ENCODE measurements around the gene CTSS. TPM values are rescaled to one million over a fixed set of nuclear protein-coding genes. Genes with fewer than 3 reads are reported as not detected.

CTSS gene
- total and polyA plus RNA-seq, 2 experiments from 2014 or later, result 5.2 to 10.4 TPM

DNA sequence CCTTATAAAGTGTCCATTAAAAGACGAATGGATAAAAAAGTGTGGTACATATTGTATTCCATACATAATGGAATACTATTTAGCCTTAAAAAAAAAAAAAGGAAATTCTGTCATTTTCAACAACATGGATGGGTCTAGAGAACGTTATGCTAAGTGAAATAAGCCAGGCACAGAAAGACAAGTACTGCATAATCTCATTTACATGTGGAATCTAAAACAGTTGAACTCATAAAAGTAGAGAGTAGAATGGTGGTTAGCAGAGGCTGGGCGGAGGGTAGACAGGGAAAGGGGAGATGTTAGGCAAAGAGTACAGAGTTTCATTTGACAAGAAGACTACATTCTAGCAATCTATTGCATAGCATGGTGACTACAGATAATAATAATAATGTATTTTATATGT, 2.6 kb downstream of the CTSS start:
- Histone ChIP-seq H3K4me3 (no peak overlapping the region), H3K27ac (no peak overlapping the region), H3K4me1 (ENCODE audit: insufficient read depth) (peaks cover 10% of the 10 kb centered on the region), H3K79me2 (no peaks in the 10 kb centered on the region), H3K36me3 (replicated peaks; ENCODE audit: insufficient read depth, low read depth) (no peaks in the 10 kb centered on the region), H4K20me1 (ENCODE audit: insufficient read depth, poor library complexity, severe bottlenecking) (no peaks in the 10 kb centered on the region), H3K4me2 (no peak overlapping the region), H3K9me3 (ENCODE audit: low read depth) (no peaks in the 10 kb centered on the region), H3K9me2 (replicated peaks; ENCODE audit: insufficient read depth) (no peaks in the 10 kb centered on the region), H3K27me3 (no peaks in the 10 kb centered on the region), H2AFZ (no peak overlapping the region)
- no peak for DNase-seq (ENCODE audit: low spot score)
- TF ChIP-seq EZH2 (IDR thresholded peaks at IDR 0.05; ENCODE audit: borderline replicate concordance) (no peak), EZH2phosphoT487 (IDR thresholded peaks at IDR 0.05; ENCODE audit: low read depth, severe bottlenecking, unreplicated experiment) (no peak)
- TF ChIP-seq, protein P1, sequence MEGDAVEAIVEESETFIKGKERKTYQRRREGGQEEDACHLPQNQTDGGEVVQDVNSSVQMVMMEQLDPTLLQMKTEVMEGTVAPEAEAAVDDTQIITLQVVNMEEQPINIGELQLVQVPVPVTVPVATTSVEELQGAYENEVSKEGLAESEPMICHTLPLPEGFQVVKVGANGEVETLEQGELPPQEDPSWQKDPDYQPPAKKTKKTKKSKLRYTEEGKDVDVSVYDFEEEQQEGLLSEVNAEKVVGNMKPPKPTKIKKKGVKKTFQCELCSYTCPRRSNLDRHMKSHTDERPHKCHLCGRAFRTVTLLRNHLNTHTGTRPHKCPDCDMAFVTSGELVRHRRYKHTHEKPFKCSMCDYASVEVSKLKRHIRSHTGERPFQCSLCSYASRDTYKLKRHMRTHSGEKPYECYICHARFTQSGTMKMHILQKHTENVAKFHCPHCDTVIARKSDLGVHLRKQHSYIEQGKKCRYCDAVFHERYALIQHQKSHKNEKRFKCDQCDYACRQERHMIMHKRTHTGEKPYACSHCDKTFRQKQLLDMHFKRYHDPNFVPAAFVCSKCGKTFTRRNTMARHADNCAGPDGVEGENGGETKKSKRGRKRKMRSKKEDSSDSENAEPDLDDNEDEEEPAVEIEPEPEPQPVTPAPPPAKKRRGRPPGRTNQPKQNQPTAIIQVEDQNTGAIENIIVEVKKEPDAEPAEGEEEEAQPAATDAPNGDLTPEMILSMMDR (IDR thresholded peaks at IDR 0.05; ENCODE audit: poor library complexity), result no peak
- 74% methylated on average over 3 of the region's 3 CpGs for WGBS (ENCODE audit: low lambda C conversion rate, missing lambda C conversion rate)

DNA sequence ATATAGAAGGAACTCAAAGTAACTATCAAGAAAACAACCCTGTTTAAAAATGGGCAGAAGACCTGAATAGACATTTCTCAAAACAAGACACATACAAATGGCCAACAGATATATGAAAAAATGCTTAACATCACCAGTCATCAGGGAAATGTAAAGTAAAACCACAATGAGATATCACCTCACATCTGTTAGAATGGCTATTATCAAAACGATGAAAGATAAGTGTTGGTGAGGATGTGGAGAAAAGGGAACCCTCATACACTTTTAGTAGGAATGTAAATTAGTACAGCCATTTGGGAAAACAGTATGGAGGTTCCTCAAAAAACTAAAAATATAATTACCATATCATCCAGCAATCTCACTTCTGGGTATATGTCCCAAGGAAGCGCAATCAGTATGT, 3.0 kb downstream of the CTSS start:
- Histone ChIP-seq H3K79me2 (no peaks in the 10 kb centered on the region), H3K9me3 (ENCODE audit: low read depth) (no peaks in the 10 kb centered on the region), H3K4me1 (ENCODE audit: insufficient read depth) (peaks cover 10% of the 10 kb centered on the region), H3K27me3 (no peaks in the 10 kb centered on the region), H2AFZ (no peak overlapping the region), H3K4me3 (no peak overlapping the region), H3K36me3 (replicated peaks; ENCODE audit: insufficient read depth, low read depth) (no peaks in the 10 kb centered on the region), H3K4me2 (no peak overlapping the region), H4K20me1 (ENCODE audit: insufficient read depth, poor library complexity, severe bottlenecking) (no peaks in the 10 kb centered on the region), H3K9me2 (replicated peaks; ENCODE audit: insufficient read depth) (no peaks in the 10 kb centered on the region), H3K27ac (no peak overlapping the region)
- WGBS (ENCODE audit: low lambda C conversion rate, missing lambda C conversion rate), result 97% methylated on average over 2 of the region's 2 CpGs
- DNase-seq (ENCODE audit: low spot score), result no peak
- TF ChIP-seq, protein P1 (IDR thresholded peaks at IDR 0.05; ENCODE audit: poor library complexity), result no peak
- TF ChIP-seq EZH2 (IDR thresholded peaks at IDR 0.05; ENCODE audit: borderline replicate concordance), result no peak
- no peak for TF ChIP-seq EZH2phosphoT487 (IDR thresholded peaks at IDR 0.05; ENCODE audit: low read depth, severe bottlenecking, unreplicated experiment)

GRCh38 chr1:150761801-150762200, 3.8 kb downstream of the CTSS start:
- Histone ChIP-seq H3K4me2 (no peak overlapping the region), H2AFZ (no peak overlapping the region), H3K27me3 (no peaks in the 10 kb centered on the region), H3K4me3 (no peak overlapping the region), H3K4me1 (ENCODE audit: insufficient read depth) (peaks cover 10% of the 10 kb centered on the region), H4K20me1 (ENCODE audit: insufficient read depth, poor library complexity, severe bottlenecking) (no peaks in the 10 kb centered on the region), H3K79me2 (no peaks in the 10 kb centered on the region), H3K9me3 (ENCODE audit: low read depth) (no peaks in the 10 kb centered on the region), H3K9me2 (replicated peaks; ENCODE audit: insufficient read depth) (no peaks in the 10 kb centered on the region), H3K36me3 (replicated peaks; ENCODE audit: insufficient read depth, low read depth) (no peaks in the 10 kb centered on the region), H3K27ac (no peak overlapping the region)
- DNase-seq (ENCODE audit: low spot score), result no peak
- WGBS (ENCODE audit: low lambda C conversion rate, missing lambda C conversion rate), result 98% methylated on average over 1 of the region's 1 CpG
- no peak for TF ChIP-seq EZH2phosphoT487 (IDR thresholded peaks at IDR 0.05; ENCODE audit: low read depth, severe bottlenecking, unreplicated experiment)
- no peak for TF ChIP-seq EZH2 (IDR thresholded peaks at IDR 0.05; ENCODE audit: borderline replicate concordance)
- TF ChIP-seq, protein P1 (IDR thresholded peaks at IDR 0.05; ENCODE audit: poor library complexity), result no peak

GRCh38 chr1:150760013-150760412, 5.6 kb downstream of the CTSS start:
- no peaks in the 10 kb centered on the region for H3K36me3 ChIP-seq (replicated peaks; ENCODE audit: insufficient read depth, low read depth)
- H3K4me1 ChIP-seq (ENCODE audit: insufficient read depth), result peaks cover 4% of the 10 kb centered on the region
- no peaks in the 10 kb centered on the region for H4K20me1 ChIP-seq (ENCODE audit: insufficient read depth, poor library complexity, severe bottlenecking)
- H3K9me3 ChIP-seq (ENCODE audit: low read depth), result no peaks in the 10 kb centered on the region
- H2AFZ ChIP-seq, result no peak overlapping the region
- no peak overlapping the region for H3K4me3 ChIP-seq
- TF ChIP-seq, protein P1 (IDR thresholded peaks at IDR 0.05; ENCODE audit: poor library complexity), result no peak
- TF ChIP-seq EZH2 (IDR thresholded peaks at IDR 0.05; ENCODE audit: borderline replicate concordance) (no peak), EZH2phosphoT487 (IDR thresholded peaks at IDR 0.05; ENCODE audit: low read depth, severe bottlenecking, unreplicated experiment) (no peak)
- no peak for DNase-seq (ENCODE audit: low spot score)
- no peaks in the 10 kb centered on the region for H3K79me2 ChIP-seq
- no peaks in the 10 kb centered on the region for H3K9me2 ChIP-seq (replicated peaks; ENCODE audit: insufficient read depth)
- no peak overlapping the region for H3K27ac ChIP-seq
- H3K4me2 ChIP-seq, result no peak overlapping the region
- WGBS (ENCODE audit: low lambda C conversion rate, missing lambda C conversion rate), result 98% methylated on average over 3 of the region's 3 CpGs
- H3K27me3 ChIP-seq, result no peaks in the 10 kb centered on the region

Data from hepatocyte (in vitro differentiated cells).